Measurements from ENCODE around the gene COL5A3.

DNA sequence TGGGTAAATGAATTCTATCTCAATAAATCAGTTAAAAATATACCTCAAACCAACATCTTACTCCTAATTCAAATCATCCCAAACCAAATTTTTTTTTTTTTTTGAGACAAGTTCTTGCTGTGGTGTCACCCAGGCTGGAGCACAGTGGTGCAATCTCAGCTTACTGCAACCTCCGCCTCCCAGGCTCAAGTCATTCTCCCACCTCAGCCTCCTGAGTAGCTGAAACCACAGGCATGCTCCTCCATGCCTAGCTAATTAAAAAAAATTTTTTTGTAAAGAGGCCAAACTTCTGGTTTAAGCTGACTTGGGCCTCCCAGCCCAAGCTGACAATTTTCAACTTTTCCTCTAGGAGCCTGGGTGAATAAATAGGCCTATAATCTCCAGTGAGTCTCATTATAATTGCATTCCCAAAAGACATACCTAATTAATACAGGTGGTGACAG, 51.9 kb downstream of the COL5A3 start:
- TF ChIP-seq, protein P1, sequence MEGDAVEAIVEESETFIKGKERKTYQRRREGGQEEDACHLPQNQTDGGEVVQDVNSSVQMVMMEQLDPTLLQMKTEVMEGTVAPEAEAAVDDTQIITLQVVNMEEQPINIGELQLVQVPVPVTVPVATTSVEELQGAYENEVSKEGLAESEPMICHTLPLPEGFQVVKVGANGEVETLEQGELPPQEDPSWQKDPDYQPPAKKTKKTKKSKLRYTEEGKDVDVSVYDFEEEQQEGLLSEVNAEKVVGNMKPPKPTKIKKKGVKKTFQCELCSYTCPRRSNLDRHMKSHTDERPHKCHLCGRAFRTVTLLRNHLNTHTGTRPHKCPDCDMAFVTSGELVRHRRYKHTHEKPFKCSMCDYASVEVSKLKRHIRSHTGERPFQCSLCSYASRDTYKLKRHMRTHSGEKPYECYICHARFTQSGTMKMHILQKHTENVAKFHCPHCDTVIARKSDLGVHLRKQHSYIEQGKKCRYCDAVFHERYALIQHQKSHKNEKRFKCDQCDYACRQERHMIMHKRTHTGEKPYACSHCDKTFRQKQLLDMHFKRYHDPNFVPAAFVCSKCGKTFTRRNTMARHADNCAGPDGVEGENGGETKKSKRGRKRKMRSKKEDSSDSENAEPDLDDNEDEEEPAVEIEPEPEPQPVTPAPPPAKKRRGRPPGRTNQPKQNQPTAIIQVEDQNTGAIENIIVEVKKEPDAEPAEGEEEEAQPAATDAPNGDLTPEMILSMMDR (IDR thresholded peaks at IDR 0.05), result no peak
- TF ChIP-seq EP300 (IDR thresholded peaks at IDR 0.05) (no peak), POLR2AphosphoS5 (IDR thresholded peaks at IDR 0.05) (no peak), POLR2A (IDR thresholded peaks at IDR 0.05) (no peak)

Measured in upper lobe of left lung (tissue), 4 donors.